HG03159 (cell line): ENCODE measurements around the gene CHM.
"Not testable (repeated sequence)": the region's sequence is repeated elsewhere in the genome, so short reads cannot be mapped to it uniquely, and the experiment has no call there.

Experiments
- ATAC-seq: cut with Tn5 transposase; IDR thresholded peaks from one replicate; pipeline ENCODE4 v1.9.1; 2021; ENCODE audit warnings: mild to moderate bottlenecking, moderate library complexity; ENCODE audit not compliant: unreplicated experiment

The CHM gene

DNA sequence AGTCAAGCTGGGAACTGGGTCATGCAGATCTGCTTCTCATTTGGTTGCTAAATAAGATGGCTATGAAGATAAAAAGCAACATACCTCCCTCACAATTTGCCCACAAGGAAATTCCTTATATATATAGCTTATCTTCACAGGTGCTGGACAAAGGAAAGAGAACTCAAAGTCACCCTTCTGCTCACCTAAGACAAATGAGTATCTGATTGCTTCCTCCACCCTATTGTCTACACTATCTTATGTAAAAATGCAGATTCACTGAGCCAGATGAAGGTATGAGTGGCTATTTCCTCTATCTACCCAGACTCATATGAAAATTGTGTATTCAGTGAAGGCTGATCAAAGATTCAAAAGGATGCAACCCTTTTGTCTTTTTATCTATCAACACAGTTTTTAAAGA lies 50.8 kb downstream of the CHM start:
- ATAC-seq, result no peak

GRCh38 chrX:85995641-85996040 lies 51.7 kb downstream of the CHM start:
- ATAC-seq, result no peak

DNA sequence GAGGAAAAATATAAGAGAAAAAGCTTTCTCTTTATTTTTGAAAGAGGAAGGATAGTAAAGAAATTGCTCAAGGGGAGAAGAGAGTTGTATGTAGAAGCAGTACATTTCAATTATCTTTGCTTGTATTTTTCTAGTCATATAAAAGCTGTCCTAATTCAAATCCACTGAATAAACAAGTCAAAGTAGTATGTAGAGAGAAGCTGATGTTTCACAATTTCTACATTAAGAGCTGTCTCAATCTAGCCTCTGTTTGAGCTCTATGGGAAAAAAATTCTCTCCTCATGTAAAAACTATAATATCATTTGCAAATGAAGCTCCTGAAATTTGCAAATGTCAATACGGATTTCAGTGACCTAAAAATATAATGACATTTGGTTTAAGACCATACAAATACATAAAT lies 52.6 kb downstream of the CHM start:
- ATAC-seq, result no peak

- ATAC-seq, result no peak
Observed at GRCh38 chrX:85994228-85994627, 53.1 kb downstream of the CHM start.

DNA sequence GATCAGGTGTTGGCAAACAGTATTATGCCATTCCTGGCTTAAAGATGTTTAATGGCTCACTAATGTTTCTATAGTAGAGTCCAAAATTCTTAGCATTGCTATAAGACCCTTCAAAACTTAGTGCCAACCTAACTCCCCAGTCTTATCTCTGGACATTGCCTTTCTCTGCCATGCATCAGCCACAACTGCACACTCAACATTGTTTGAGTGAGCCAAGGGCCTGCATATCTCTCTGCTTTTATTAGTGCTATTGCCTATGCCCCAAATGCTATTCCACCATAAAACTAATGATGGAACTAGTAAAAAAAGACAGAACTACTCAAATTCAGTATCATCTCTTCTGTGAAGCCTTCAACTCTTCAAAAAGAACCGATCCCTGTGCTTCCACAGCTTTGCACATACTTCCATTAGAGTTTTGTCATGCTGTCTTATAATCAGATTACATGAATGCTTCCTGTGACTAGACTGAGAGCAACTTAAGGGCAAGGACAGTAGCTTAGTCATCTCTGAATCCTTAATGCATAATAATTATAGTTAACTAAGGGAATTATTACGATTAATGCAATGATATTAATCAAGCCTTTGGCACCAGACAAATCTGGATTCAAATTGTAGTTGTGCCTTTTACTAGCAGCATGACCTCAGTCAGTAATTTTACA lies 53.7 kb downstream of the CHM start:
- ATAC-seq, result no peak

GRCh38 chrX:85992811-85993229 lies 54.5 kb downstream of the CHM start:
- no peak for ATAC-seq

- no peak for ATAC-seq
Observed at GRCh38 chrX:85988353-85988752, 59.0 kb downstream of the CHM start.

GRCh38 chrX:85980286-85980685 lies 67.1 kb downstream of the CHM start:
- no peak for ATAC-seq

DNA sequence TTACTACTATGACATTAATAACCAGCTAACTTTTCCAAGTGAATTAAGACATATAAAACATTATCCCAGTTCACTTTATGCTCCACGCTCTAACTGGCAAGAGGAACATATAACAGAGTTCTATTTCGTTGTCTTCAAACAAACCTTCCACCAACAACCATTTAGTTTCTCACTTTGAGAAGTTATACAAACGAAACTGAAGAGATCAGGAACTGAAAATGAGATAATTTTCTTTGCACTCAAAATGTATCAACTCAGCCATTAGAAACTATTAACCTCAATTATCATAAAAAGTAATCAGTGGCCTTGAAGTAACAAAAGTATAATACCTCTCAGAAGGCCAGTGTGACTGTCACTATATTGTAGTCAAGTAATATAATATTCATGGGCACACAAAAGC lies 70.1 kb downstream of the CHM start:
- ATAC-seq, result peak; percentile 85

GRCh38 chrX:85972351-85972750 lies 75.0 kb downstream of the CHM start:
- not testable (repeated sequence) for ATAC-seq

DNA sequence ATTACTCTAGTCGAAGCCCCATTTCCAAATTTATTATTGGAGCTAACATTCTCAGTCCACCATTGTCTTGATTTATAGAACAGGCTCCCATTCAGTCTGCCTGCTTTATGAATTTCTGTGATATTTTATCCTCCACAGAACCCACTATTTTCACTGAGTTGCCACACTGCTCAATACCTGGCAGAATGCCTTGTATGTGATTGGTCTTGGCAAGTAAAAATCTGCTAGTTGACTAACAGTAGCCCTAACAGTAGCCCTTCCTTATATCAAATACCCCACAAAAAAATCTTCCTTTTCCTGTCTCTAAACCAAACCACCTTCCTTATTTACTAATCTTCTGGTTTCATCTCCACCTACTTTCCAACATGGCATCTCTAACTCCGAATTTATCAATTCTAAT lies 82.6 kb downstream of the CHM start:
- ATAC-seq, result no peak

GRCh38 chrX:85963736-85964135 lies 83.6 kb downstream of the CHM start:
- no peak for ATAC-seq

GRCh38 chrX:85955510-85955909 lies 91.8 kb downstream of the CHM start:
- no peak for ATAC-seq

DNA sequence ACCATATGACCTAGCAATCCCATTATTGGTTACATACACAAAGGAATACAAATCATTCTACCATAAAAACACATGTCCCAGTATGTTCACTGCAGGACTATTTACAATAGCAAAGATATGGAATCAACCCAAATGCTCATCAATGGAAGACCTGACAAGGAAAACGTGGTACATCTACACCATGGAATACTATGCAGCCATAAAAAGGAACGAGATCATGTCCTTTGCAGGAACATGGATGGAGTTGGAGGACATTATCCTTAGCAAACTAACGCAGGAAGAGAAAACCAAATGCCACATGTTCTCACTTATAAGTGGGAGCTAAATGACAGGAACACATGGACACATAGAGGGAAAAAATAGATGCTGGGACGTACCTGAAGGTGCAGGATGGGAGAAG lies 102.6 kb downstream of the CHM start:
- ATAC-seq, result not testable (repeated sequence)

GRCh38 chrX:85941275-85941674 lies 106.1 kb downstream of the CHM start:
- no peak for ATAC-seq

DNA sequence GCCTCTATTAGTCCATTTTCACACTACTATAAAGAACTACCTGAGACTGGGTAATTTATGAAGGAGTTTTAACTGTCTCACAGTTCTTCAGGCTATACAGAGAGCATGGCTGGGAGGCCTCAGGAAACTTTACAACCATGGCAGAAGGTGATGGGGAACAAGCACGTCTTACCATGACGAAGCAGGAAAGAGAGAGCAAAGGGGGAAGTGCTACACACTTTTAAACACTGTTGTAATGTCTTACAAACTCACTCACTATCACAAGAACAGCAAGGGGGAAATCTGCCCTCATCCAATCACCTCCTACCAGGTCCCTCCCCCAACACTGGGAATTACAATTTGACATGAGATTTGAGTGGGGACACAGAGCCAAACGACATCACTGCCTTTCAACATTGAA lies 107.4 kb downstream of the CHM start:
- ATAC-seq, result not testable (repeated sequence)

DNA sequence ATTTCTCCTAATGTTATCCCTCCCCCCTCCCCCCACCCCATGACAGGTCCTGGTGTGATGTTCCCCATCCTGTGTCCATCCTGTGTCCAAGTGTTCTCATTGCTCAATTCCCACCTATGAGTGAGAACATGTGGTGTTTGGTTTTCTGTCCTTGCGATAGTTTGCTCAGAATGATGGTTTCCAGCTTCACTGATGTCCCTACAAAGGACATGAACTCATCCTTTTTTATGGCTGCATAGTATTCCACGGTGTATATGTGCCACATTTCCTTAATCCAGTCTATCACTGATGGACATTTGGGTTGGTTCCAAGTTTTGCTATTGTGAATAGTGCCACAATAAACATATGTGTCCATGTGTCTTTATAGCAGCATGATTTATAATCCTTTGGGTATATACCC lies 113.0 kb downstream of the CHM start:
- not testable (repeated sequence) for ATAC-seq

GRCh38 chrX:85930099-85930498 lies 117.3 kb downstream of the CHM start:
- ATAC-seq, result no peak

GRCh38 chrX:85928606-85929005 lies 118.8 kb downstream of the CHM start:
- ATAC-seq, result no peak

GRCh38 chrX:85927740-85928139 lies 119.6 kb downstream of the CHM start:
- ATAC-seq, result no peak

DNA sequence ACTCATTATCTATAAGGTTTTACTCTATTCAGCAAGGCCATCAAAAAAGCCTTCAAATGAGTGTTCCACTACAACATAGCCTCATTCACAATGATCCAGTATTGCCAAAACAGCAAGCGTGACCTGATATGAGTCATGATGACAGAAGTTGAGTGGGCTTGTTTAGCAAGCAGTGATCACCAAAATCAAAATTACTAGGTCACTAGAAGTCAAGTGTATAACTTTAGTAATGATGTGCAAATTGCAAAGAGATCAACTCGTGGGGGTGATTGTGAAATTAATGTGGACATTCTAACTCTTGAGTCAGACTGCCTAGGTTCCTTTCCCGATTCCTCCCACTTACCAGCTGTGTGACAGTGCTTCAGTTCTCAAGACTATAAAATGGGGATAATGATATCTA lies 124.5 kb downstream of the CHM start:
- ATAC-seq, result no peak

GRCh38 chrX:85916656-85917280 lies 130.6 kb downstream of the CHM start:
- ATAC-seq, result not testable (repeated sequence)

- ATAC-seq, result no peak
Observed at GRCh38 chrX:85914431-85914830, 132.9 kb downstream of the CHM start.
